Thoracic aorta (tissue), 2 donors: ENCODE results near the gene OR51B4. TPM values are rescaled to one million over a fixed set of nuclear protein-coding genes. Genes with fewer than 3 reads are reported as not detected.
"Not testable (repeated sequence)": the region's sequence is repeated elsewhere in the genome, so short reads cannot be mapped to it uniquely, and the experiment has no call there.

Source experiments
- ATAC-seq: fragments of 150-250 bp; one replicate; pipeline ENCODE4 v1.8.0; 2017; ENCODE audit warnings: low read depth; ENCODE audit not compliant: insufficient number of reproducible peaks, low FRiP score
- DNase-seq: peaks from one replicate; pipeline ENCODE4 v3.0.0-alpha.2; 2020; ENCODE audit warnings: low spot score
- H3K27ac ChIP-seq, 2 donors: fragments of 200-600 bp; sonication (generic); 1 replicate in 1 of 2; 2 replicates in 1 of 2; pipeline ENCODE4 v1.5.1; 2016; ENCODE audit warnings: mild to moderate bottlenecking in 2 of 2, moderate library complexity in 2 of 2
- H3K27me3 ChIP-seq: fragments of 200-600 bp; sonication (generic); replicated peaks from 2 replicates; pipeline ENCODE4 v1.6.0; 2016; ENCODE audit warnings: mild to moderate bottlenecking; ENCODE audit not compliant: insufficient read depth
- H3K36me3 ChIP-seq: fragments of 200-600 bp; sonication (generic); one replicate; pipeline ENCODE4 v1.5.1; 2016
- H3K4me1 ChIP-seq, 2 donors: fragments of 200-600 bp; sonication (generic); 1 replicate in 1 of 2; 2 replicates in 1 of 2; pipeline versions ENCODE4 v1.5.1 to v1.6.0; 2016; ENCODE audit warnings: low read depth in 2 of 2, mild to moderate bottlenecking in 1 of 2; ENCODE audit not compliant: control insufficient read depth in 1 of 2
- H3K4me3 ChIP-seq: fragments of 200-600 bp; sonication (generic); 2 replicates; pipeline ENCODE4 v1.5.1; 2016; ENCODE audit warnings: mild to moderate bottlenecking
- H3K9me3 ChIP-seq: fragments of 200-600 bp; sonication (generic); 2 replicates; pipeline ENCODE4 v1.5.1; 2016
- CTCF ChIP-seq: fragments of 200-600 bp; sonication (generic); IDR thresholded peaks from one replicate; pipeline ENCODE4 v1.5.1; 2019; ENCODE audit warnings: antibody characterized with exemption
- total RNA-seq, 2 donors: library from RNA; depleted of rRNA; stranded (reverse); fragments of >200 nt; gene quantifications; one replicate each; pipeline versions ENCODE4 v1.1.0 to v1.2.3, GENCODE V29; 2016

The OR51B4 gene
- total RNA-seq, 2 donors from 2014 or later: not detected

- DNase-seq: no peak
Observed at GRCh38 chr11:5258543-5259262, 43.0 kb downstream of the OR51B4 start.

GRCh38 chr11:5257296-5257695, 44.5 kb downstream of the OR51B4 start:
- no peaks in the 10 kb centered on the region for H3K27me3 ChIP-seq
- no peak overlapping the region for H3K27ac ChIP-seq
- TF ChIP-seq CTCF: no peak
- no peak for DNase-seq
- H3K4me1 ChIP-seq: no peaks in the 10 kb centered on the region
- no peaks in the 10 kb centered on the region for H3K9me3 ChIP-seq
- no peaks in the 10 kb centered on the region for H3K36me3 ChIP-seq
- ATAC-seq: no peak
- H3K4me3 ChIP-seq: no peak overlapping the region

More at GRCh38 chr11:5258543-5259262, 43.0 kb downstream of the OR51B4 start:
- Histone ChIP-seq H3K4me3 (no peak overlapping the region), H3K36me3 (no peaks in the 10 kb centered on the region), H3K27me3 (no peaks in the 10 kb centered on the region), H3K9me3 (no peaks in the 10 kb centered on the region), H3K27ac (no peak overlapping the region), H3K4me1 (no peaks in the 10 kb centered on the region)
- ATAC-seq: no peak
- TF ChIP-seq CTCF: no peak

- not testable (repeated sequence) for H3K27me3 ChIP-seq, DNase-seq, H3K4me3 ChIP-seq, H3K4me1 ChIP-seq, H3K27ac ChIP-seq, ATAC-seq, H3K9me3 ChIP-seq, H3K36me3 ChIP-seq
Observed at GRCh38 chr11:5254646-5255413, 46.9 kb downstream of the OR51B4 start, which contains the start of gene HBG2. Gene HBG2, minus strand, starts transcription at chr11:5254781. Its CDS starts 53 bp downstream, at chr11:5254728.

- not testable (repeated sequence) for ATAC-seq, H3K27me3 ChIP-seq, DNase-seq, H3K36me3 ChIP-seq, H3K4me1 ChIP-seq, H3K27ac ChIP-seq, H3K9me3 ChIP-seq, H3K4me3 ChIP-seq
Observed at GRCh38 chr11:5254023-5254422, 47.7 kb downstream of the OR51B4 start.

GRCh38 chr11:5253440-5253839, 48.3 kb downstream of the OR51B4 start:
- H3K36me3 ChIP-seq, DNase-seq, H3K4me3 ChIP-seq, ATAC-seq, H3K4me1 ChIP-seq, H3K9me3 ChIP-seq, H3K27ac ChIP-seq, H3K27me3 ChIP-seq: not testable (repeated sequence)

GRCh38 chr11:5252919-5253265, 48.9 kb downstream of the OR51B4 start:
- Histone ChIP-seq H3K36me3 (no peaks in the 10 kb centered on the region), H3K4me3 (no peak overlapping the region), H3K27me3 (no peaks in the 10 kb centered on the region), H3K27ac (no peak overlapping the region), H3K9me3 (no peaks in the 10 kb centered on the region), H3K4me1 (no peaks in the 10 kb centered on the region)
- no peak for ATAC-seq
- TF ChIP-seq CTCF: no peak
- DNase-seq: no peak
